Tibial nerve (tissue), 4 donors: ENCODE results near the gene IRF3. TPM values are rescaled to one million over a fixed set of nuclear protein-coding genes. Genes with fewer than 3 reads are reported as not detected.

ENCODE experiments used
- DNase-seq, 2 donors: peaks; one replicate each; pipeline ENCODE4 v3.0.0-alpha.2; 2019; ENCODE audit warnings: low spot score in 2 of 2
- H3K27ac ChIP-seq, 4 donors: fragments of 200-600 bp; sonication (generic) in 3 of 4; one replicate each; pipeline ENCODE4 v1.5.1; 2017 to 2019; ENCODE audit warnings: mild to moderate bottlenecking in 1 of 4
- H3K27me3 ChIP-seq, 2 donors: fragments of 200-600 bp; sonication (generic) in 1 of 2; one replicate each; pipeline versions ENCODE4 v1.5.1 to v1.6.0; 2017 to 2019
- H3K36me3 ChIP-seq, 3 donors: fragments of 200-600 bp; sonication (generic); one replicate each; pipeline ENCODE4 v1.5.1; 2018 to 2019
- H3K4me1 ChIP-seq, 4 donors: fragments of 200-600 bp; sonication (generic) in 3 of 4; one replicate each; pipeline ENCODE4 v1.5.1; 2017 to 2019
- H3K4me3 ChIP-seq, 4 donors: fragments of 200-600 bp; sonication (generic) in 3 of 4; one replicate each; pipeline ENCODE4 v1.5.1; 2017 to 2019; ENCODE audit warnings: mild to moderate bottlenecking in 1 of 4, moderate library complexity in 1 of 4
- H3K9me3 ChIP-seq, 4 donors: fragments of 200-600 bp; sonication (generic) in 3 of 4; one replicate each; pipeline ENCODE4 v1.5.1; 2017 to 2019
- EP300 ChIP-seq, 2 donors: sonication (generic); formaldehyde crosslinking; IDR thresholded peaks; one replicate each; pipeline ENCODE4 v1.6.1; 2017; ENCODE audit warnings: antibody characterized with exemption in 2 of 2, mild to moderate bottlenecking in 1 of 2
- POLR2A ChIP-seq, 2 donors: fragments of 450-650 bp; IDR thresholded peaks; one replicate each; pipeline ENCODE4 v1.6.1; 2017; ENCODE audit warnings: antibody characterized with exemption in 2 of 2, mild to moderate bottlenecking in 2 of 2, moderate library complexity in 2 of 2
- WGBS, 2 donors: methylation state at CpG; one replicate each; pipeline ENCODE4 v1.1.5; 2018; 5-methylcytosine and 5-hydroxymethylcytosine counted together
- total RNA-seq, 4 donors: library from RNA; depleted of rRNA; stranded (reverse); fragments of >200 nt; gene quantifications; one replicate each; pipeline ENCODE4 v1.1.0, GENCODE V29; 2016
- TF ChIP-seq, protein P1 (sequence below), 5 experiments: fragments of 200-600 bp in 3 of 5; fragments of 450-650 bp in 2 of 5; sonication (generic) in 3 of 5; IDR thresholded peaks; one replicate each; pipeline ENCODE4 v1.5.1; 2016 to 2019; ENCODE audit warnings: antibody characterized with exemption in 5 of 5, mild to moderate bottlenecking in 3 of 5, moderate library complexity in 2 of 5

IRF3 gene
- total RNA-seq, 4 donors from 2014 or later, result 41.4 to 85.2 (median 72.4) TPM

GRCh38 chr19:49690079-49690655 lies 24.5 kb upstream of the IRF3 start:
- Histone ChIP-seq H3K27me3 (peaks cover 0 to 39% of the 10 kb centered on the region in 2 donors), H3K4me3 (peak overlapping the region; percentile 24 to 49 (median 35)), H3K36me3 (peaks cover 0 to 38% (median 9%) of the 10 kb centered on the region in 3 donors), H3K27ac (peak overlapping the region; percentile 8 to 60 (median 14)), H3K4me1 (peaks cover 0 to 27% (median 10%) of the 10 kb centered on the region in 4 donors), H3K9me3 (no peaks in the 10 kb centered on the region)
- 18% methylated on average over 22 to 27 of the region's 39 CpGs for WGBS, 2 donors
- TF ChIP-seq EP300 (IDR thresholded peaks at IDR 0.05), result no peak
- TF ChIP-seq, protein P1, sequence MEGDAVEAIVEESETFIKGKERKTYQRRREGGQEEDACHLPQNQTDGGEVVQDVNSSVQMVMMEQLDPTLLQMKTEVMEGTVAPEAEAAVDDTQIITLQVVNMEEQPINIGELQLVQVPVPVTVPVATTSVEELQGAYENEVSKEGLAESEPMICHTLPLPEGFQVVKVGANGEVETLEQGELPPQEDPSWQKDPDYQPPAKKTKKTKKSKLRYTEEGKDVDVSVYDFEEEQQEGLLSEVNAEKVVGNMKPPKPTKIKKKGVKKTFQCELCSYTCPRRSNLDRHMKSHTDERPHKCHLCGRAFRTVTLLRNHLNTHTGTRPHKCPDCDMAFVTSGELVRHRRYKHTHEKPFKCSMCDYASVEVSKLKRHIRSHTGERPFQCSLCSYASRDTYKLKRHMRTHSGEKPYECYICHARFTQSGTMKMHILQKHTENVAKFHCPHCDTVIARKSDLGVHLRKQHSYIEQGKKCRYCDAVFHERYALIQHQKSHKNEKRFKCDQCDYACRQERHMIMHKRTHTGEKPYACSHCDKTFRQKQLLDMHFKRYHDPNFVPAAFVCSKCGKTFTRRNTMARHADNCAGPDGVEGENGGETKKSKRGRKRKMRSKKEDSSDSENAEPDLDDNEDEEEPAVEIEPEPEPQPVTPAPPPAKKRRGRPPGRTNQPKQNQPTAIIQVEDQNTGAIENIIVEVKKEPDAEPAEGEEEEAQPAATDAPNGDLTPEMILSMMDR (IDR thresholded peaks at IDR 0.05), result peak in 1 of 5 experiments; percentile 3
- no peak for DNase-seq

DNA sequence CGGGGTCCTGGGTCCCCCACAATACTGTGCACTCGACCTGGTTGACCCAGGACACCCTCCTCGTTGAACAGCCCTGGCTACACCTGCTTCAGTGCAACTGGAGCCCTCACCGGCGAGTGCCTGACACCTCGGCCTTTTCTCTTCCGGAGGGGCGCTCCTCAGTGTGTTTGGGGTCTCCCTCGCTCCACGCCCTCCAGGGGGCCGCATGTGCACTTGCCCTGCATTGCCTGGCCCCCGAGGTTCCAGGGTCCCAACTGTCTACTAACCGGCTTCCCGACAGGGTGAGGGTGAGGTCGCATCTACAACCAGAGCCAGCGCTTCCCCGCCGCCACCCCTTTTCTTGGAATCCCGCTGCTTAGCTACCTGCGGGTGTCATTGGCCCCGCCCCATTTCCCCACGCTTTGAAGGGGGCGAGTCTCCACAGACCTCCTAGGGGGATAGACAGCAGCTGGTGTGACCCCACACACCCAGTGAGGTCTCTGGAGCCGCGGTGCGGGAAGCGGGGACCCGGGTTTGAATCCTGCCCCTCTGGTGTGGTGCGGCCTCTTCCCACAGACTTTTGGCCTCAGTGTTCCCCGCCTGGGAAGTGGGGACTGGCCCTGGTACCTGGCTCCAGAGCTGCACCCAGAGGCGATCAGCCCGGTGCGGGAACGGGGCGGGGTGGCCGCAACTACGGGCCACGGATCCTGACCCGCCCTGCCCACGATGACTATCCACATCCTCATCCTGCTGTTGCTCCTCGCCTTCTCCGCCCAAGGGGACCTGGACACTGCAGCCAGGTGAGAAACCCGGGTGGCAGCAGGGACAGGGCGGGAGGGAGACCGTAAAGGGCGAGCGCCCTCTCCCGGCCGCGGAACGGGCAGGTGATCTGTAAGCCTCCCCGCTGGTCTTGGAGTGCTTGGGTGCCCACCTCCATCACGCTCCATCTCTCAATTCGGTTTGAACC lies 23.7 kb upstream of the IRF3 start, which contains the start of gene ADM5:
Gene ADM5 (plus strand): TSS at position 462 of the 946 bp plus-strand sequence. CDS start 244 bp downstream, at position 706.
- Histone ChIP-seq H3K9me3 (no peaks in the 10 kb centered on the region), H3K27ac (peak within 1 kb of the TSS in 3 of 4 donors; percentile 13 to 60 (median 15)), H3K36me3 (peaks cover 0 to 45% (median 16%) of the 10 kb centered on the region in 3 donors), H3K4me3 (peak within 1 kb of the TSS; percentile 24 to 49 (median 35)), H3K4me1 (peaks cover 0 to 27% (median 10%) of the 10 kb centered on the region in 4 donors), H3K27me3 (peaks cover 0 to 39% of the 10 kb centered on the region in 2 donors)
- 32 to 36% methylated on average over 45 to 52 of the region's 54 CpGs for WGBS, 2 donors
- no peak for DNase-seq
- no peak for TF ChIP-seq POLR2A (IDR thresholded peaks at IDR 0.05)
- TF ChIP-seq EP300 (IDR thresholded peaks at IDR 0.05), result no peak
- TF ChIP-seq, protein P1 (IDR thresholded peaks at IDR 0.05), result peak; percentile 25 to 42 (median 36)

- H3K27me3 ChIP-seq, result peaks cover 0 to 39% of the 10 kb centered on the region in 2 donors
- peaks cover 0 to 27% (median 10%) of the 10 kb centered on the region in 4 donors for H3K4me1 ChIP-seq
- H3K9me3 ChIP-seq, result no peaks in the 10 kb centered on the region
- TF ChIP-seq, protein P1 (IDR thresholded peaks at IDR 0.05), result no peak
- TF ChIP-seq POLR2A (IDR thresholded peaks at IDR 0.05), result no peak
- no peak for TF ChIP-seq EP300 (IDR thresholded peaks at IDR 0.05)
- WGBS, 2 donors, result 67 to 78% methylated on average over 10 to 12 of the region's 12 CpGs
- peaks cover 0 to 53% (median 19%) of the 10 kb centered on the region in 3 donors for H3K36me3 ChIP-seq
- DNase-seq, result no peak
- peak overlapping the region in 1 of 4 donors; percentile 49 for H3K4me3 ChIP-seq
- peak overlapping the region in 1 of 4 donors; percentile 60 for H3K27ac ChIP-seq
Measured at GRCh38 chr19:49688531-49689132, 23.0 kb upstream of the IRF3 start.

- peak overlapping the region in 1 of 4 donors; percentile 49 for H3K4me3 ChIP-seq
- H3K9me3 ChIP-seq, result no peaks in the 10 kb centered on the region
- peaks cover 0 to 33% of the 10 kb centered on the region in 2 donors for H3K27me3 ChIP-seq
- DNase-seq, result no peak
- peaks cover 0 to 27% (median 10%) of the 10 kb centered on the region in 4 donors for H3K4me1 ChIP-seq
- peaks cover 0 to 62% (median 19%) of the 10 kb centered on the region in 3 donors for H3K36me3 ChIP-seq
- WGBS, 2 donors, result 63 to 74% methylated on average over 22 to 26 of the region's 26 CpGs
- peak overlapping the region in 1 of 4 donors; percentile 57 for H3K27ac ChIP-seq
- TF ChIP-seq, protein P1 (IDR thresholded peaks at IDR 0.05), result no peak
- TF ChIP-seq EP300 (IDR thresholded peaks at IDR 0.05), result no peak
- TF ChIP-seq POLR2A (IDR thresholded peaks at IDR 0.05), result no peak
Measured at GRCh38 chr19:49687566-49688316, 22.1 kb upstream of the IRF3 start.
